A549 (cell line): ENCODE results near the gene ZNF638.

Experiments
- CEBPB ChIP-seq, 2 experiments: fragments of >200 bp in 1 of 2; sonication (Bioruptor Twin) in 1 of 2; formaldehyde crosslinking in 1 of 2; IDR thresholded peaks; 2 replicates each; pipeline ENCODE4 v1.6.1; 2012 to 2016
- CTCF ChIP-seq: fragments of >200 bp; sonication (Bioruptor Twin); formaldehyde crosslinking; IDR thresholded peaks from 3 replicates; pipeline ENCODE4 v1.5.1; 2016
- JUNB ChIP-seq: fragments of >200 bp; sonication (Bioruptor Twin); formaldehyde crosslinking; IDR thresholded peaks from 2 replicates; pipeline ENCODE4 v1.6.1; 2016
- KDM5A ChIP-seq: fragments of 200-600 bp; sonication (generic); IDR thresholded peaks from 2 replicates; pipeline ENCODE4 v1.6.1; 2016; ENCODE audit warnings: antibody characterized with exemption, mild to moderate bottlenecking
- POLR2A ChIP-seq: IDR thresholded peaks from 2 replicates; pipeline ENCODE4 v1.6.1; 2012; ENCODE audit warnings: mild to moderate bottlenecking, low read length
- RCOR1 ChIP-seq: fragments of 150-350 bp; IDR thresholded peaks from 2 replicates; pipeline ENCODE4 v1.6.1; 2014; ENCODE audit warnings: antibody characterized with exemption, low read length, low read depth

- TF ChIP-seq JUNB = no peak
- no peak for TF ChIP-seq CTCF
- no peak for TF ChIP-seq KDM5A
- TF ChIP-seq POLR2A = no peak
- no peak for TF ChIP-seq RCOR1
- no peak for TF ChIP-seq CEBPB (IDR thresholded peaks at IDR 0.05)
These were observed 56.6 kb downstream of the ZNF638 start for GRCh38 chr2:71388214-71388613.
